Measurements from ENCODE around the gene PLCB4. TPM values are rescaled to one million over a fixed set of nuclear protein-coding genes. Genes with fewer than 3 reads are reported as not detected.

Gene PLCB4
- polyA plus RNA-seq, 3 donors, result not detected

DNA sequence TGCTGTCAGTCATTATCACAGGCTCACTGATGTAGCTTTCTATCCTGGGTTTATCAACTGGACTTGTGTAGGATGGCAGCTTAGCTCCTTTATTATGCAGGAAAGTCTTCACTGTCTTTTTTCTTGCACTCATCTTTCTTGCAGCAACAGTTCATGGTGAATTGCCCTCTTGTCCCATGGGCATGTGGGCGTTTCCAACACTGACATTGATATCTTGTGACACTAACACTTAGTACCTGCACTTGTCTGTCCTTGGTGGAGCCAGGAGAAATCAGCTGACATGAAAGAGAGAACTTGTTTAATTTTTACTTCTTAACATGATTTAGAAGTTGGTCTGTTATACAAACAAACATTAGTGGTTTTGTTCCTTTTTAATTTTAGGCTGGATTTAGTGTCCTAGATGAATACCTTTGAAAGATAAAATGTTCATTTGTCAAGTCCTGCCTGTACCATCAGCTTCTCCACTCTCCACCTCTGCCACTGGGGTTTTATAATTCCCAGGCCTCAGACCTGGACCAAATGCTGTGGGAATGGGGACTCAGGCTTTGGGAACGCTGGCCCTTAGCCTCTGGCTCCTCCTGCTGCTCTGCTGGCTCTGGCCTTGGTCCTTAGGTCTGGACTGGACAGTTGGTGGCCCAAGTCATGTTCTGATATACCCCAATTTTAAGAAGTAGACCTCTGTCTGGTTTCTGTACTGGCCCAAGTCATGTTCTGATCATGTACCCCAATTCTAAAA is 284.5 kb downstream of the PLCB4 start:
- Mint-ChIP-seq H3K36me3 (no peaks in the 10 kb centered on the region), H3K27me3 (ENCODE audit: low read depth in 3 of 3) (no peaks in the 10 kb centered on the region), H3K9me3 (no peaks in the 10 kb centered on the region), H3K27ac (no peak overlapping the region), H3K4me1 (peaks cover 11% of the 10 kb centered on the region), H3K4me3 (no peak overlapping the region)
- Histone ChIP-seq H3K27ac (ENCODE audit: low read depth in 1 of 2, low read length in 2 of 2) (no peak overlapping the region), H3K9me3 (replicated peaks in 1 of 2; ENCODE audit: control insufficient read depth in 1 of 2, insufficient read depth in 1 of 2, low read length in 2 of 2) (no peaks in the 10 kb centered on the region), H3K4me3 (replicated peaks in 1 of 3; ENCODE audit: low read depth in 2 of 3, low read length in 3 of 3) (no peak overlapping the region), H3K9ac (ENCODE audit: insufficient read depth, low read length, poor library complexity, severe bottlenecking) (no peak overlapping the region), H3K4me1 (ENCODE audit: control insufficient read depth in 1 of 2, insufficient read depth in 2 of 2, low read length in 2 of 2) (no peaks in the 10 kb centered on the region), H3K36me3 (replicated peaks in 1 of 2; ENCODE audit: control insufficient read depth in 1 of 2, insufficient read depth in 2 of 2, low read length in 2 of 2) (no peaks in the 10 kb centered on the region), H3K79me2 (ENCODE audit: insufficient read depth, low read length) (no peaks in the 10 kb centered on the region), H3K27me3 (ENCODE audit: control insufficient read depth in 2 of 2, insufficient read depth in 2 of 2, low read length in 2 of 2) (no peaks in the 10 kb centered on the region), H2AFZ (ENCODE audit: insufficient read depth, low read depth, low read length, poor library complexity, severe bottlenecking) (no peak overlapping the region), H4K20me1 (ENCODE audit: insufficient read depth, low read length) (no peaks in the 10 kb centered on the region), H3K4me2 (replicated peaks; ENCODE audit: extremely low read depth, low read length, poor library complexity, severe bottlenecking) (no peak overlapping the region)
- DNase-seq, result no peak
- intact Hi-C loops (cut with micrococcal nuclease), result no loop called here
- 100% methylated on average over 1 of the region's 2 CpGs for WGBS (ENCODE audit: insufficient coverage)
- TF ChIP-seq, protein P1, sequence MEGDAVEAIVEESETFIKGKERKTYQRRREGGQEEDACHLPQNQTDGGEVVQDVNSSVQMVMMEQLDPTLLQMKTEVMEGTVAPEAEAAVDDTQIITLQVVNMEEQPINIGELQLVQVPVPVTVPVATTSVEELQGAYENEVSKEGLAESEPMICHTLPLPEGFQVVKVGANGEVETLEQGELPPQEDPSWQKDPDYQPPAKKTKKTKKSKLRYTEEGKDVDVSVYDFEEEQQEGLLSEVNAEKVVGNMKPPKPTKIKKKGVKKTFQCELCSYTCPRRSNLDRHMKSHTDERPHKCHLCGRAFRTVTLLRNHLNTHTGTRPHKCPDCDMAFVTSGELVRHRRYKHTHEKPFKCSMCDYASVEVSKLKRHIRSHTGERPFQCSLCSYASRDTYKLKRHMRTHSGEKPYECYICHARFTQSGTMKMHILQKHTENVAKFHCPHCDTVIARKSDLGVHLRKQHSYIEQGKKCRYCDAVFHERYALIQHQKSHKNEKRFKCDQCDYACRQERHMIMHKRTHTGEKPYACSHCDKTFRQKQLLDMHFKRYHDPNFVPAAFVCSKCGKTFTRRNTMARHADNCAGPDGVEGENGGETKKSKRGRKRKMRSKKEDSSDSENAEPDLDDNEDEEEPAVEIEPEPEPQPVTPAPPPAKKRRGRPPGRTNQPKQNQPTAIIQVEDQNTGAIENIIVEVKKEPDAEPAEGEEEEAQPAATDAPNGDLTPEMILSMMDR (IDR thresholded peaks at IDR 0.05), result no peak

- no peak overlapping the region for H3K9ac ChIP-seq (ENCODE audit: insufficient read depth, low read length, poor library complexity, severe bottlenecking)
- H4K20me1 ChIP-seq (ENCODE audit: insufficient read depth, low read length), result no peaks in the 10 kb centered on the region
- H3K4me3 Mint-ChIP-seq, result no peak overlapping the region
- H3K79me2 ChIP-seq (ENCODE audit: insufficient read depth, low read length), result no peaks in the 10 kb centered on the region
- no peak overlapping the region for H3K27ac ChIP-seq (ENCODE audit: low read depth in 1 of 2, low read length in 2 of 2)
- no peaks in the 10 kb centered on the region for H3K9me3 ChIP-seq (replicated peaks in 1 of 2; ENCODE audit: control insufficient read depth in 1 of 2, insufficient read depth in 1 of 2, low read length in 2 of 2)
- peaks cover 6% of the 10 kb centered on the region for H3K4me1 Mint-ChIP-seq
- no peak overlapping the region for H3K27ac Mint-ChIP-seq
- H3K27me3 Mint-ChIP-seq (ENCODE audit: low read depth in 3 of 3), result no peaks in the 10 kb centered on the region
- intact Hi-C loops (cut with micrococcal nuclease), result no loop called here
- H3K9me3 Mint-ChIP-seq, result no peaks in the 10 kb centered on the region
- DNase-seq, result no peak
- H2AFZ ChIP-seq (ENCODE audit: insufficient read depth, low read depth, low read length, poor library complexity, severe bottlenecking), result no peak overlapping the region
- no peaks in the 10 kb centered on the region for H3K36me3 Mint-ChIP-seq
- WGBS (ENCODE audit: insufficient coverage), result no CpG with 5 or more reads among the region's 1 CpG
- H3K4me3 ChIP-seq (replicated peaks in 1 of 3; ENCODE audit: low read depth in 2 of 3, low read length in 3 of 3), result no peak overlapping the region
- H3K27me3 ChIP-seq (ENCODE audit: control insufficient read depth in 2 of 2, insufficient read depth in 2 of 2, low read length in 2 of 2), result no peaks in the 10 kb centered on the region
- no peak overlapping the region for H3K4me2 ChIP-seq (replicated peaks; ENCODE audit: extremely low read depth, low read length, poor library complexity, severe bottlenecking)
- H3K4me1 ChIP-seq (ENCODE audit: control insufficient read depth in 1 of 2, insufficient read depth in 2 of 2, low read length in 2 of 2), result no peaks in the 10 kb centered on the region
- H3K36me3 ChIP-seq (replicated peaks in 1 of 2; ENCODE audit: control insufficient read depth in 1 of 2, insufficient read depth in 2 of 2, low read length in 2 of 2), result no peaks in the 10 kb centered on the region
- TF ChIP-seq, protein P1 (IDR thresholded peaks at IDR 0.05), result no peak
These were observed 285.0 kb downstream of the PLCB4 start for GRCh38 chr20:9353916-9354276.

Data from CD14-positive monocyte (primary cell).